ENCODE results near the gene ATMIN. TPM values are rescaled to one million over a fixed set of nuclear protein-coding genes. Genes with fewer than 3 reads are reported as not detected.
A peak's percentile ranks its signal among the peaks of the same experiment; 100 is the strongest.

The ATMIN gene
- total and polyA plus RNA-seq, 10 of the 15 experiments (the other 5 are each of a cell fraction or from before 2014, with no cell fraction given) = 5.2 to 28.9 (median 18.3) TPM

DNA sequence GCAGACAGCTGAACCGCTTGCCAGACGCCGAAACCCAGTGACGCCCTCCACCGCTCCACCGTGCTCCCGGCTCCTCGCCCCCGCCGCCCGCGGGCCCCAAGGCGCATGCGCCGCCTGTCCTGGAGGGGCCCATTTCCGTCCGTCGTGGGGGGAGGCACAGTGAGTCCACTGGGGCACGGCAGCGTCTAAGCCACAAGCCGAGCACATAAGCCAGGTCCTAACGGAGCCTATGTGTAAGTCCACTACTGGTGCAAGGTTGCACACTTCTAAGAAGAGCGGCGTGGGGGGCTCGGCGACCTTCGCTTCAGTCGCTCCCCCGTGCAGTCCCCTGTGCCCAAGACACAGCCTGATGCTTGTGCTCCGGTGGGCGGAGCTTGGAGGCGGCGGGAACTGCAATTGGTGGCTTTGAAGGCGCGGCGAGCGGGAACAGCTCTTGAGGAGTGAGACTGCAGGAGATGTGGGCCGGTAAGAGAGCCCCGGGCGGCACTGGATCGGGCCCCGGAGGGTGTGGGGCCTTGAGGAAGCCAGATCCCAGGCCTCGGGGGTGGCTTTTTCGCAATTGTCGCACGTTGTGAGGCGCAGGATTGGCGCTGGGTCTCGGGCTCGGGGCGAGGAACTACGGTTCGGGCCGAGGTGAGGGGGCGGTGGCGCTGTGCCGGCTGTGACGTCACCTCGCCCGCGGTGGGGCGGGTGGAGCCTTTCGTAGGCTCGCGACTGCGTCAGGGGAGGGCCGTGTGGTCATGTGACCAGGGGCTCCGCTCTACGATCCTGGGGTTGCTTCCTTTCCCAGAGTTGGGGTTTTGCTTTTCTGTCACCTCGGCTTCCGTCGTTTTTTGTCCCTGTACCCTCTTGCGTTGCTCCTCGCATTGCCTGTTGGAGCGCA, 28.6 kb upstream of the ATMIN start, which contains the start of the genes CENPN and CMC2 (continued):
- TF ChIP-seq, protein P1, sequence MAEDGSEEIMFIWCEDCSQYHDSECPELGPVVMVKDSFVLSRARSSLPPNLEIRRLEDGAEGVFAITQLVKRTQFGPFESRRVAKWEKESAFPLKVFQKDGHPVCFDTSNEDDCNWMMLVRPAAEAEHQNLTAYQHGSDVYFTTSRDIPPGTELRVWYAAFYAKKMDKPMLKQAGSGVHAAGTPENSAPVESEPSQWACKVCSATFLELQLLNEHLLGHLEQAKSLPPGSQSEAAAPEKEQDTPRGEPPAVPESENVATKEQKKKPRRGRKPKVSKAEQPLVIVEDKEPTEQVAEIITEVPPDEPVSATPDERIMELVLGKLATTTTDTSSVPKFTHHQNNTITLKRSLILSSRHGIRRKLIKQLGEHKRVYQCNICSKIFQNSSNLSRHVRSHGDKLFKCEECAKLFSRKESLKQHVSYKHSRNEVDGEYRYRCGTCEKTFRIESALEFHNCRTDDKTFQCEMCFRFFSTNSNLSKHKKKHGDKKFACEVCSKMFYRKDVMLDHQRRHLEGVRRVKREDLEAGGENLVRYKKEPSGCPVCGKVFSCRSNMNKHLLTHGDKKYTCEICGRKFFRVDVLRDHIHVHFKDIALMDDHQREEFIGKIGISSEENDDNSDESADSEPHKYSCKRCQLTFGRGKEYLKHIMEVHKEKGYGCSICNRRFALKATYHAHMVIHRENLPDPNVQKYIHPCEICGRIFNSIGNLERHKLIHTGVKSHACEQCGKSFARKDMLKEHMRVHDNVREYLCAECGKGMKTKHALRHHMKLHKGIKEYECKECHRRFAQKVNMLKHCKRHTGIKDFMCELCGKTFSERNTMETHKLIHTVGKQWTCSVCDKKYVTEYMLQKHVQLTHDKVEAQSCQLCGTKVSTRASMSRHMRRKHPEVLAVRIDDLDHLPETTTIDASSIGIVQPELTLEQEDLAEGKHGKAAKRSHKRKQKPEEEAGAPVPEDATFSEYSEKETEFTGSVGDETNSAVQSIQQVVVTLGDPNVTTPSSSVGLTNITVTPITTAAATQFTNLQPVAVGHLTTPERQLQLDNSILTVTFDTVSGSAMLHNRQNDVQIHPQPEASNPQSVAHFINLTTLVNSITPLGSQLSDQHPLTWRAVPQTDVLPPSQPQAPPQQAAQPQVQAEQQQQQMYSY (CRISPR knock-in tag; IDR thresholded peaks at IDR 0.05) = no peak
- TF ChIP-seq ESRRA (IDR thresholded peaks at IDR 0.05; ENCODE audit: low read length) (no peak), JUND (IDR thresholded peaks at IDR 0.05; ENCODE audit: low read depth, low read length) (peak; percentile 100), RBBP5 (conservative IDR thresholded peaks at IDR 0.05) (no peak), STAT3 (IDR thresholded peaks at IDR 0.05; ENCODE audit: low read depth, low read length) (no peak), FOXK2 (IDR thresholded peaks at IDR 0.05) (peak; percentile 100), MYC (IDR thresholded peaks at IDR 0.05; ENCODE audit: insufficient read depth, insufficient read length, insufficient replicate concordance, low read length, severe bottlenecking) (no peak), MEF2A (IDR thresholded peaks at IDR 0.05; ENCODE audit: insufficient read depth, low read depth, low read length) (no peak), YBX1 (IDR thresholded peaks at IDR 0.05) (no peak), TCF7 (IDR thresholded peaks at IDR 0.05; ENCODE audit: borderline replicate concordance) (peak; percentile 6; the same call in 1 of the 2 replicates), CHD1 (IDR thresholded peaks at IDR 0.05; ENCODE audit: low read depth, low read length) (peak; percentile 99), SMAD1 (IDR thresholded peaks at IDR 0.05; ENCODE audit: low read depth, partially characterized antibody) (no peak), HCFC1 (IDR thresholded peaks at IDR 0.05; ENCODE audit: low read length) (peak; percentile 51; the same call in 1 of the 2 replicates), NRF1 (conservative IDR thresholded peaks at IDR 0.05; ENCODE audit: low read depth, low read length) (peak; percentile 69)
- TF ChIP-seq, protein P2, sequence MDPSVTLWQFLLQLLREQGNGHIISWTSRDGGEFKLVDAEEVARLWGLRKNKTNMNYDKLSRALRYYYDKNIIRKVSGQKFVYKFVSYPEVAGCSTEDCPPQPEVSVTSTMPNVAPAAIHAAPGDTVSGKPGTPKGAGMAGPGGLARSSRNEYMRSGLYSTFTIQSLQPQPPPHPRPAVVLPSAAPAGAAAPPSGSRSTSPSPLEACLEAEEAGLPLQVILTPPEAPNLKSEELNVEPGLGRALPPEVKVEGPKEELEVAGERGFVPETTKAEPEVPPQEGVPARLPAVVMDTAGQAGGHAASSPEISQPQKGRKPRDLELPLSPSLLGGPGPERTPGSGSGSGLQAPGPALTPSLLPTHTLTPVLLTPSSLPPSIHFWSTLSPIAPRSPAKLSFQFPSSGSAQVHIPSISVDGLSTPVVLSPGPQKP (IDR thresholded peaks at IDR 0.05; ENCODE audit: low read depth, low read length) = 0 out of 2 replicates have a peak, but pooled peaks have one; percentile 41
